Measurements from ENCODE around the gene KRTCAP2.

DNA sequence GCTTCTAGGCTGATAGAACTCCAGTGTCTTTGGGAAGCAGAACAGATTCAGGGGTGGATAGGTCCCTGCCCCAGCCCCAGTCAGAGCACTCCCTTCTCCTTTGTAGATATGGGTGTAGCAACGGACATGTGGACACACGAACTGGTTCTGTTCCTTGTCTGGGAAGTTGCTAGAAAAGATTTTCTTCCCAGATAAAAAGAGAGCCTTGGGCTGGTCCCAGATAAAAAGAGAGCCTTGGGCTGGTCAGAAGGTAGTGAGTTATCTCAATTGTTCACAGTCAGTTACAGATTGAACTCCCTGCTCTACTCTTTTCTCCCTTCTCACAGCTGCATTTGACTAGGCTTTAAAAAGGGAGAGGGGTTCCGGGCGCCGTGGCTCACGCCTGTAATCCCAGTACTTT is 52.9 kb downstream of the KRTCAP2 start:
- TF ChIP-seq, protein P1, sequence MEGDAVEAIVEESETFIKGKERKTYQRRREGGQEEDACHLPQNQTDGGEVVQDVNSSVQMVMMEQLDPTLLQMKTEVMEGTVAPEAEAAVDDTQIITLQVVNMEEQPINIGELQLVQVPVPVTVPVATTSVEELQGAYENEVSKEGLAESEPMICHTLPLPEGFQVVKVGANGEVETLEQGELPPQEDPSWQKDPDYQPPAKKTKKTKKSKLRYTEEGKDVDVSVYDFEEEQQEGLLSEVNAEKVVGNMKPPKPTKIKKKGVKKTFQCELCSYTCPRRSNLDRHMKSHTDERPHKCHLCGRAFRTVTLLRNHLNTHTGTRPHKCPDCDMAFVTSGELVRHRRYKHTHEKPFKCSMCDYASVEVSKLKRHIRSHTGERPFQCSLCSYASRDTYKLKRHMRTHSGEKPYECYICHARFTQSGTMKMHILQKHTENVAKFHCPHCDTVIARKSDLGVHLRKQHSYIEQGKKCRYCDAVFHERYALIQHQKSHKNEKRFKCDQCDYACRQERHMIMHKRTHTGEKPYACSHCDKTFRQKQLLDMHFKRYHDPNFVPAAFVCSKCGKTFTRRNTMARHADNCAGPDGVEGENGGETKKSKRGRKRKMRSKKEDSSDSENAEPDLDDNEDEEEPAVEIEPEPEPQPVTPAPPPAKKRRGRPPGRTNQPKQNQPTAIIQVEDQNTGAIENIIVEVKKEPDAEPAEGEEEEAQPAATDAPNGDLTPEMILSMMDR (IDR thresholded peaks at IDR 0.05) = no peak
- TF ChIP-seq POLR2A (IDR thresholded peaks at IDR 0.05) (no peak), EP300 (IDR thresholded peaks at IDR 0.05) (no peak)
